ENCODE results near the gene HTT-AS.

DNA sequence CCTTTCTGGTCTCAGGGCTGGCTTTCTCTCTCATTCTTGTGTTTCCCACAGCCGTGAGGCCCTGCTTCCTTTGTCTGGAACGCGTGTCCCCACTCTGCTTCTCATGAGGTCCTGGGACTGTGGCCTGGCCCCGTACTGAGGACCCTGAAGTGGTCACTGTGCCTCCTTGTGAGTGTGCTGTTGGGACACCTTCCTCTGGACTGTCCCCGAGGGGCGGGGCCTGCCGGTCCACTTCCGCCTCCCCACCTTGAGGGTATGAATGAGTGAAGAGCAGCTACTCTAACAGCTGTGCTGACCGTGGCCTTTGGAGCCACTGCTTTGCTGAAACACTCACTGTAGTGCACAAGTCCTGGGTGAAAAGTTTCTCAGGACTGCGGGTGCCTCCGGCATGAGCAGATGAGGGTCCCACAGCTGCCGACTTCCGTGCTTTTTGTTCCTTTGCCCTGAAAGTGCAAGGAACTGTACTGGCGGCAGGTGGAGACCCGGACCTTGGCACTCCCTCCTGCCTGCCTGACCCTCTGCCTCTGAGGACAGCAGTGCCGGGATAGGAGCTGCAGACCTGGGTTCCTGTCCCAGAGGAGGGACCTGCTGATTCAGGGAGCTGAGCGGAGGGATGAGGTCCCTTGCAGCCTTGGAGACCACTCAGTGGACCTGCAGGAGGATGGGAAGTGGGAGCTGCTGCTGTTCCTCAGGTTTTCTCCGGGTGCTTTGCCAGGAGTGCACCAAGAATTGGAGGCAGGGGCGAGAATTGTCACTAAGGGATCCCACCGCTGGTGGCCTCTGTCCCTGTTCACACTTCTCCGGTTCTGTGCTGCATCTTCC is 38.0 kb downstream of the HTT-AS start:
- TF ChIP-seq, protein P1, sequence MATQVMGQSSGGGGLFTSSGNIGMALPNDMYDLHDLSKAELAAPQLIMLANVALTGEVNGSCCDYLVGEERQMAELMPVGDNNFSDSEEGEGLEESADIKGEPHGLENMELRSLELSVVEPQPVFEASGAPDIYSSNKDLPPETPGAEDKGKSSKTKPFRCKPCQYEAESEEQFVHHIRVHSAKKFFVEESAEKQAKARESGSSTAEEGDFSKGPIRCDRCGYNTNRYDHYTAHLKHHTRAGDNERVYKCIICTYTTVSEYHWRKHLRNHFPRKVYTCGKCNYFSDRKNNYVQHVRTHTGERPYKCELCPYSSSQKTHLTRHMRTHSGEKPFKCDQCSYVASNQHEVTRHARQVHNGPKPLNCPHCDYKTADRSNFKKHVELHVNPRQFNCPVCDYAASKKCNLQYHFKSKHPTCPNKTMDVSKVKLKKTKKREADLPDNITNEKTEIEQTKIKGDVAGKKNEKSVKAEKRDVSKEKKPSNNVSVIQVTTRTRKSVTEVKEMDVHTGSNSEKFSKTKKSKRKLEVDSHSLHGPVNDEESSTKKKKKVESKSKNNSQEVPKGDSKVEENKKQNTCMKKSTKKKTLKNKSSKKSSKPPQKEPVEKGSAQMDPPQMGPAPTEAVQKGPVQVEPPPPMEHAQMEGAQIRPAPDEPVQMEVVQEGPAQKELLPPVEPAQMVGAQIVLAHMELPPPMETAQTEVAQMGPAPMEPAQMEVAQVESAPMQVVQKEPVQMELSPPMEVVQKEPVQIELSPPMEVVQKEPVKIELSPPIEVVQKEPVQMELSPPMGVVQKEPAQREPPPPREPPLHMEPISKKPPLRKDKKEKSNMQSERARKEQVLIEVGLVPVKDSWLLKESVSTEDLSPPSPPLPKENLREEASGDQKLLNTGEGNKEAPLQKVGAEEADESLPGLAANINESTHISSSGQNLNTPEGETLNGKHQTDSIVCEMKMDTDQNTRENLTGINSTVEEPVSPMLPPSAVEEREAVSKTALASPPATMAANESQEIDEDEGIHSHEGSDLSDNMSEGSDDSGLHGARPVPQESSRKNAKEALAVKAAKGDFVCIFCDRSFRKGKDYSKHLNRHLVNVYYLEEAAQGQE (IDR thresholded peaks at IDR 0.05; ENCODE audit: insufficient read depth in 1 of 2, low read depth in 2 of 2, low read length in 2 of 2): no peak
- TF ChIP-seq TAF1 (IDR thresholded peaks at IDR 0.05; ENCODE audit: borderline replicate concordance, insufficient read depth, low read length): no peak
- no peak for TF ChIP-seq POLR2AphosphoS5 (IDR thresholded peaks at IDR 0.05; ENCODE audit: low read depth, low read length)
- TF ChIP-seq SIN3A (IDR thresholded peaks at IDR 0.05; ENCODE audit: borderline replicate concordance, insufficient read depth, low read length): no peak

Measured in PFSK-1 (cell line).